OCI-LY1 (cell line): ENCODE data around the gene DIP2A.
"Not testable (repeated sequence)": the region's sequence is repeated elsewhere in the genome, so short reads cannot be mapped to it uniquely, and the experiment has no call there.

ENCODE experiments used
- H2AFZ ChIP-seq: fragments of 200-600 bp; sonication (generic), shearing (Covaris generic); 2 replicates; pipeline ENCODE4 v1.6.0; 2014; ENCODE audit warnings: antibody characterized with exemption, mild to moderate bottlenecking, low read length
- H3F3A ChIP-seq: fragments of 200-600 bp; sonication (generic), shearing (Covaris generic); 2 replicates; pipeline ENCODE4 v1.6.0; 2014; ENCODE audit warnings: mild to moderate bottlenecking, antibody characterized with exemption, low read length, moderate library complexity; ENCODE audit not compliant: insufficient read depth
- H3K27ac ChIP-seq: fragments of 200-600 bp; sonication (generic); 2 replicates; pipeline ENCODE4 v1.5.1; 2014; ENCODE audit warnings: low read length, mixed run types, mild to moderate bottlenecking, low read depth; ENCODE audit not compliant: poor library complexity, severe bottlenecking
- H3K27me3 ChIP-seq: fragments of 200-600 bp; sonication (generic); 2 replicates; pipeline ENCODE4 v1.6.0; 2014; ENCODE audit warnings: antibody characterized with exemption, mild to moderate bottlenecking, low read length, moderate library complexity; ENCODE audit not compliant: insufficient read depth
- H3K36me3 ChIP-seq: fragments of 200-600 bp; sonication (generic); 2 replicates; pipeline ENCODE4 v1.6.1; 2014; ENCODE audit warnings: mild to moderate bottlenecking, antibody characterized with exemption, low read length, moderate library complexity, mixed read lengths; ENCODE audit not compliant: insufficient read depth
- H3K4me1 ChIP-seq: fragments of 200-600 bp; sonication (generic); 2 replicates; pipeline ENCODE4 v1.5.1; 2014; ENCODE audit warnings: mild to moderate bottlenecking, low read length, moderate library complexity; ENCODE audit not compliant: insufficient read depth, severe bottlenecking
- H3K4me2 ChIP-seq: fragments of 200-600 bp; sonication (generic), shearing (Covaris generic); 2 replicates; pipeline ENCODE4 v1.6.1; 2014; ENCODE audit warnings: low read length
- H3K4me3 ChIP-seq: fragments of 200-600 bp; sonication (generic); 2 replicates; pipeline ENCODE4 v1.5.1; 2014; ENCODE audit warnings: low read length, low read depth, mild to moderate bottlenecking, mixed read lengths; ENCODE audit not compliant: poor library complexity, severe bottlenecking
- H3K79me2 ChIP-seq: fragments of 200-600 bp; shearing (Covaris generic); 2 replicates; pipeline ENCODE4 v1.6.1; 2016; ENCODE audit warnings: mixed run types, low read length, mixed read lengths; ENCODE audit not compliant: insufficient read depth
- H3K9ac ChIP-seq: fragments of 200-600 bp; sonication (generic), shearing (Covaris generic); 2 replicates; pipeline ENCODE4 v1.6.1; 2014; ENCODE audit warnings: mild to moderate bottlenecking, low read length, mixed read lengths
- H3K9me2 ChIP-seq: fragments of 200-600 bp; sonication (generic), shearing (Covaris generic); 2 replicates; pipeline ENCODE4 v1.6.1; 2014; ENCODE audit warnings: low read depth, mild to moderate bottlenecking, low read length, mixed read lengths
- H3K9me3 ChIP-seq: fragments of 200-600 bp; shearing (Covaris generic); 2 replicates; pipeline ENCODE4 v1.6.1; 2014; ENCODE audit warnings: low read length, mixed read lengths
- H4K20me1 ChIP-seq: fragments of 200-600 bp; sonication (generic), shearing (Covaris generic); 2 replicates; pipeline ENCODE4 v1.6.0; 2016; ENCODE audit warnings: mild to moderate bottlenecking, low read length; ENCODE audit not compliant: insufficient read depth
- CTCF ChIP-seq: fragments of 200-600 bp; sonication (generic), shearing (Covaris generic); IDR thresholded peaks from 2 replicates; pipeline ENCODE4 v1.5.1; 2017; ENCODE audit warnings: mild to moderate bottlenecking, antibody characterized with exemption, low read length, moderate library complexity, mixed read lengths
- EZH2 ChIP-seq: fragments of 200-600 bp; sonication (generic), shearing (Covaris generic); IDR thresholded peaks from 2 replicates; pipeline ENCODE4 v1.8.0; 2017; ENCODE audit warnings: borderline replicate concordance, mixed run types, mild to moderate bottlenecking, antibody characterized with exemption, low read length, moderate library complexity, mixed read lengths

DIP2A gene

GRCh38 chr21:46518983-46519583, 60.4 kb downstream of the DIP2A start:
- no peak overlapping the region for H3K27ac ChIP-seq
- peaks cover 4% of the 10 kb centered on the region; the same call in 1 of the 2 replicates for H3K9me3 ChIP-seq
- H3K36me3 ChIP-seq: peaks cover 14% of the 10 kb centered on the region; the same call in 1 of the 2 replicates
- TF ChIP-seq CTCF (no peak), EZH2 (no peak)
- peaks cover 16% of the 10 kb centered on the region for H3K4me1 ChIP-seq
- no peak overlapping the region for H3K9ac ChIP-seq
- no peaks in the 10 kb centered on the region for H3K9me2 ChIP-seq
- no peak overlapping the region for H3K4me3 ChIP-seq
- no peaks in the 10 kb centered on the region for H4K20me1 ChIP-seq
- no peaks in the 10 kb centered on the region for H3K79me2 ChIP-seq
- no peaks in the 10 kb centered on the region for H3K27me3 ChIP-seq
- no peak overlapping the region for H2AFZ ChIP-seq
- no peaks in the 10 kb centered on the region for H3F3A ChIP-seq
- no peak overlapping the region for H3K4me2 ChIP-seq

GRCh38 chr21:46527393-46527792, 68.7 kb downstream of the DIP2A start:
- H3K9me3 ChIP-seq, H3K36me3 ChIP-seq, H3K4me2 ChIP-seq, H3K27me3 ChIP-seq, H3K9me2 ChIP-seq, H3F3A ChIP-seq, H3K4me1 ChIP-seq, H2AFZ ChIP-seq, H3K79me2 ChIP-seq, H3K27ac ChIP-seq, H3K9ac ChIP-seq, H4K20me1 ChIP-seq, H3K4me3 ChIP-seq: not testable (repeated sequence)

GRCh38 chr21:46527801-46528200, 69.1 kb downstream of the DIP2A start:
- Histone ChIP-seq H3K9me3 (no peaks in the 10 kb centered on the region), H3K4me1 (peaks cover 9% of the 10 kb centered on the region), H3K4me2 (no peak overlapping the region), H3K36me3 (peaks cover 8% of the 10 kb centered on the region), H3K27me3 (no peaks in the 10 kb centered on the region), H3K79me2 (no peaks in the 10 kb centered on the region), H3K9ac (no peak overlapping the region), H3K9me2 (no peaks in the 10 kb centered on the region), H3K4me3 (no peak overlapping the region), H4K20me1 (no peaks in the 10 kb centered on the region), H3K27ac (no peak overlapping the region), H3F3A (no peaks in the 10 kb centered on the region; the same call in 1 of the 2 replicates), H2AFZ (no peak overlapping the region)
- no peak for TF ChIP-seq EZH2
- TF ChIP-seq CTCF: no peak

GRCh38 chr21:46532080-46532479, 73.4 kb downstream of the DIP2A start:
- Histone ChIP-seq H3K27me3 (no peaks in the 10 kb centered on the region), H2AFZ (no peak overlapping the region), H3K4me1 (no peaks in the 10 kb centered on the region), H3K4me2 (no peak overlapping the region), H3K27ac (no peak overlapping the region), H3K4me3 (no peak overlapping the region), H3K36me3 (peaks cover 31% of the 10 kb centered on the region), H3K9ac (no peak overlapping the region), H4K20me1 (no peaks in the 10 kb centered on the region), H3F3A (no peaks in the 10 kb centered on the region; the same call in 1 of the 2 replicates), H3K9me3 (no peaks in the 10 kb centered on the region), H3K79me2 (no peaks in the 10 kb centered on the region), H3K9me2 (no peaks in the 10 kb centered on the region)
- TF ChIP-seq EZH2 (no peak), CTCF (no peak)
